Activated CD4-positive, alpha-beta T cell treated with anti-CD3 and anti-CD28 coated beads, Interleukin-2, amount 10 ng/mL, durations not matched to agents 7 days and 5 days (primary cell): ENCODE results near the gene NALF2. TPM values are rescaled to one million over a fixed set of nuclear protein-coding genes. Genes with fewer than 3 reads are reported as not detected.

Experiments used
- CTCF ChIA-PET: fragments of 350-600 bp; sonication (Branson Sonifier 250); formaldehyde crosslinking; loops from one replicate; lab custom pipeline; 2021; ENCODE audit warnings: antibody characterized with exemption; lab: Charles Lee
- POLR2A ChIA-PET: fragments of 350-600 bp; sonication (Branson Sonifier 250); formaldehyde crosslinking; loops from one replicate; lab custom pipeline; 2021; ENCODE audit warnings: antibody characterized with exemption; lab: Charles Lee
- DNase-seq: peaks from one replicate; pipeline ENCODE4 v3.0.0-alpha.2; 2020
- H3K27ac Mint-ChIP-seq: one replicate; pipeline ENCODE4 v1.8.0; 2021; ENCODE audit warnings: mild to moderate bottlenecking, moderate library complexity, mixed read lengths
- H3K27me3 Mint-ChIP-seq: one replicate; pipeline ENCODE4 v1.8.0; 2021; ENCODE audit warnings: mixed read lengths
- H3K36me3 Mint-ChIP-seq: one replicate; pipeline ENCODE4 v1.8.0; 2021; ENCODE audit warnings: low read depth, mixed read lengths
- H3K4me1 Mint-ChIP-seq: one replicate; pipeline ENCODE4 v1.8.0; 2021; ENCODE audit warnings: mixed read lengths
- H3K4me3 Mint-ChIP-seq: one replicate; pipeline ENCODE4 v1.8.0; 2021; ENCODE audit warnings: mild to moderate bottlenecking, moderate library complexity, mixed read lengths
- H3K9me3 Mint-ChIP-seq: one replicate; pipeline ENCODE4 v1.8.0; 2021; ENCODE audit warnings: mixed read lengths
- total RNA-seq, 2 experiments: library from RNA; stranded (reverse); gene quantifications; one replicate each; pipeline ENCODE4 v1.2.3, GENCODE V29; 2021

The NALF2 gene
- total RNA-seq = under 1 TPM; 0.15 to 0.19 TPM

DNA sequence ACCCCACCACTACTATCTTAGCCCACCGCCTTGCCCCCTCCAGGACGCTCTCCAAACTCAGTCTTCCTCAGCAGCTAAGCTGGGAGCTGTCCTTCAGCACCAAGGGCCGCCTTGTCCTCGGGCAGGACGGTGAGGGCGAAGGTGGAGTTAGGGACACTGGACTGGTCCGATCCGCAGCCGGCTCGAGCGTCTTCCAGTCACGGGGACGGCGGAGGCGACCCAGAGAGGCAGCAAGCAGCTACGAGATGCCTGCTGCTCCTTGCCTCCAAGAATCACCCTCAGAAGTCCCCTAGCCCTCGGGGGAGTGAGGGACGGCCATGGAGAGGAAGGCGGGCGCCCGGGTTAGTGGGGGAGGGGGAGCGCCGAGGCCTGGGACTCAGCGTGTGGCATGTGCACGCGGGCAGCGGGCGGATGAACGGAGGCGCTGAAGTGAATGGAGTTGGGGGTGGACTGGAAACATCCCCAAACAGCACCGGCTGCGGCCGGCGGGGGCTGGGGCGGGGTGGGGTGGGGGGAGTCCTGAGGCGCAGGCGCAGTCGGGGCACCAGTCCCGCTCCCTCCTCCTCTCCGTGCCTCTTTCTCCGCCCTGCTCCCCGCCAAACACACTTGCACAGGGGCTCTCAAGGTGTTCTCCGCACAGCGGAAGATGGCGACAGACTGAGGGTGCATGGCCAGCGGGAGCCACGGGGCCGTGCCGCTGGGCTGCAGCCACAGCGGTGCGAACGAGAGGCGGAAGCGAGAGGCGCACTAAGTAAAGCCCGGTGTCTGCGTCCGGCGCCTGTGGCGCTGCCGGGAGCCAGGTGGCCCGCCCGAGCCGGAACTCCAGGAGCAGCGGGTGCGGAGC lies at the start of gene NALF2:
NALF2 (plus strand) TSS at position 545 of the 844 bp plus-strand sequence. CDS start 957 bp downstream, outside the sequence.
- Mint-ChIP-seq H3K4me1 (no peaks in the 10 kb centered on the region), H3K9me3 (no peaks in the 10 kb centered on the region), H3K27me3 (peaks cover 26% of the 10 kb centered on the region), H3K27ac (no peak within 1 kb of the TSS), H3K4me3 (peak within 1 kb of the TSS; percentile 48), H3K36me3 (no peaks in the 10 kb centered on the region)
- peak; percentile 22 for DNase-seq
- ChIA-PET CTCF (no interaction called here), POLR2A (no interaction called here)

GRCh38 chrX:69457756-69458155 lies 46.4 kb upstream of the NALF2 start:
- POLR2A ChIA-PET = no interaction called here
- Mint-ChIP-seq H3K27ac (no peak overlapping the region), H3K27me3 (no peaks in the 10 kb centered on the region), H3K9me3 (no peaks in the 10 kb centered on the region), H3K36me3 (no peaks in the 10 kb centered on the region), H3K4me3 (no peak overlapping the region), H3K4me1 (no peaks in the 10 kb centered on the region)
- CTCF ChIA-PET = no interaction called here
- no peak for DNase-seq

DNA sequence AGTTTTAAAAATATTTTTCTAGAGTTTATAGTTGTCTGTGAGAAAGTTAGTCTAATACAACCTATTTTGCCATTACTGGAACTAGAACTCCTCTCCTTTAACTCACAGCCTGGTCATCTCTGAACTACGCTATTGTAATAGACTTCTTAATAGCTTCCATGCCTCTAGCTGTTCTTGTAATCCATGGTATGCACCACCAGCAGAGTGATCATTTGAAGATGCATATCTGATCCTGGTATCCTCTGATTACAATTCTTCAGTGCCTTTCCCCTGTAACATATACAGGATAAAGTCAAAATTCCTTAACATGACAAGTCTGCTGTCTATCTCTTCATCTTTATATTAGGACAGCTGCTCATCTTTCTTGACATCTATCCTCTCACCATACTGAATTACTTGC lies 37.6 kb upstream of the NALF2 start:
- H3K36me3 Mint-ChIP-seq = no peaks in the 10 kb centered on the region
- no peak overlapping the region for H3K4me3 Mint-ChIP-seq
- no peaks in the 10 kb centered on the region for H3K4me1 Mint-ChIP-seq
- H3K27me3 Mint-ChIP-seq = no peaks in the 10 kb centered on the region
- ChIA-PET POLR2A (no interaction called here), CTCF (no interaction called here)
- no peak overlapping the region for H3K27ac Mint-ChIP-seq
- DNase-seq = no peak
- H3K9me3 Mint-ChIP-seq = no peaks in the 10 kb centered on the region

DNA sequence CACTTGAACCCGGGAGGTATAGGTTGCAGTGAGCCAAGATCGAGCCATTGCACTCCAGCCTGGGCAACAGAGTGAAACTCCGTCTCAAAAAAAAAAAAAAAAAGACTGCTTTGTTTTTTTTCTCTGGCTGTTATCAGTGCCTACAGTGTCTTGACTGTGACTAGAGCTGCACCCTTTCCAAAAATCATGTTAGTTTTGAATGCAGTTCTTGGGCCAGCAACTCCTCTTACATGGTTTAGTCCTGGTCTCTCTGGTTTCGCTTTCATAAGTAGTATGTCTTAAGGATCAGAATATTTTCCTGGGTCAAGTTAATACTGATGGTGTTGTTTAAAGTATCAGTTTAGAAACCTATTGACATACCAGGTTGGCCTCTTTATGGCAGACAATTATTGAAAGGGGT lies 34.2 kb upstream of the NALF2 start:
- Mint-ChIP-seq H3K27ac (no peak overlapping the region), H3K4me1 (no peaks in the 10 kb centered on the region), H3K36me3 (no peaks in the 10 kb centered on the region), H3K27me3 (peaks cover 2% of the 10 kb centered on the region), H3K4me3 (no peak overlapping the region), H3K9me3 (no peaks in the 10 kb centered on the region)
- CTCF ChIA-PET = interaction anchor here (0.6 kb wide), 1 partner anchor 342 kb away, joined by 4 read pairs; no protein-coding TSS in a partner anchor
- POLR2A ChIA-PET = no interaction called here
- no peak for DNase-seq

DNA sequence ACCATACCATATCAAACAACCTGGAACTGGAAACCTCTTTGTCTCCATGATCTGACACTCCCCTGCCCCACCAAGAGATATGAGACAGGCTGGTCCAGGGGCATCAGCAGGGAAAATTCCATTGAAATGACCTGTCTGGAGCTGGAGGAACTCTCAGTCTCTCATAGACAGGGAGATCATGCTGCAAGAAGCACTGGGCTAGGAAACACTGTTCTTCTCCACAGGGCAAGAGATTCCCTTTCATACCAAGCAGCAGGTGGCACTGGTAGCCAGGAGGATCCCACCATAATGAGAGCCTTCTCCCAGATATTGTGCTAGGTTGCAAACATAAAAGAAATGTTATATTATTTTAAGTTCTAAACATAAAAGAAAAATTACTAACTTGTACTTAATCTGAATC lies 14.5 kb upstream of the NALF2 start:
- Mint-ChIP-seq H3K36me3 (no peaks in the 10 kb centered on the region), H3K27ac (no peak overlapping the region), H3K27me3 (no peaks in the 10 kb centered on the region), H3K9me3 (no peaks in the 10 kb centered on the region), H3K4me3 (no peak overlapping the region), H3K4me1 (no peaks in the 10 kb centered on the region)
- no peak for DNase-seq
- ChIA-PET CTCF (no interaction called here), POLR2A (no interaction called here)

DNA sequence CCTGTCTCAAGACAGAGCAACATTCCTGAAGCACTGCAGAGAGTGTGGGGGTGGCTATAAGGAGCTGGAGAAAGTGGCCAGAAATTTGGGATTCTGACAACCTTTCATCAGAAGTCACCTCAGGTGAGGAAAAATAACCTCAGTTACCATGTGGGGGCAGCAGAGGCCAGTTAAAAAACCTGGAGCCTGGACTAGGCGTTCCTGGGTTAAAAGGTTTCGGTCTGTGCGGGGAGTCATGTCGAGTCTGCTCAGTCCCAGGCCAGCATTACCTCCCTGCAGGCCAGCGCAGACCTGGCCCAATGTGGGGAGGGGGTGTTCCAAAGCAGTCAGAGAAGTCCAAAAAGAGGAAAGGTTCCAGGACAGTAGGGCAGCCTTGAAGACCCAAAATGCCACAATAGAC lies 10.9 kb upstream of the NALF2 start:
- Mint-ChIP-seq H3K4me3 (no peak overlapping the region), H3K27me3 (peaks cover 1% of the 10 kb centered on the region), H3K9me3 (no peaks in the 10 kb centered on the region), H3K4me1 (no peaks in the 10 kb centered on the region), H3K27ac (no peak overlapping the region), H3K36me3 (no peaks in the 10 kb centered on the region)
- ChIA-PET POLR2A (no interaction called here), CTCF (no interaction called here)
- peak; percentile 31 for DNase-seq

DNA sequence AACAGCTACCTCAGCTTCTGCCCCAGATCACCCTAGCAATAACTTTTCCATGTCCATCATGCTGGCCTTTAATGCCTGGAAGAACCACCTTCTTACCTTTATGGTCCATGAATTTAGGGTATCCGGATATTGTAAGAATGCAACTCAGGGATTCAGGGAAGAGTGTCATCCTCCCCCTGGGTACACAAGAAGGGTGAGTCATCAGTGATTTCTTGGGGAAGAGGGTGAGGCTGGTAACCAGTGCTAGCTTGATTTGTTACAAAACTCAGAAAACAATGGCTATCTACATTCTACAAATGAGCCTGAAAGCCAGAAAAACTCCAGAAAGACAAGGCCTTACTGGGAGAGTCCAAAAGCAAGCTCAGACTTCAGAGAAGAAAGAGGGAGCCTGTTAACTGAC lies 10.4 kb upstream of the NALF2 start:
- CTCF ChIA-PET = no interaction called here
- Mint-ChIP-seq H3K4me1 (no peaks in the 10 kb centered on the region), H3K4me3 (no peak overlapping the region), H3K27me3 (peaks cover 1% of the 10 kb centered on the region), H3K9me3 (no peaks in the 10 kb centered on the region), H3K36me3 (no peaks in the 10 kb centered on the region), H3K27ac (no peak overlapping the region)
- no peak for DNase-seq
- POLR2A ChIA-PET = no interaction called here

DNA sequence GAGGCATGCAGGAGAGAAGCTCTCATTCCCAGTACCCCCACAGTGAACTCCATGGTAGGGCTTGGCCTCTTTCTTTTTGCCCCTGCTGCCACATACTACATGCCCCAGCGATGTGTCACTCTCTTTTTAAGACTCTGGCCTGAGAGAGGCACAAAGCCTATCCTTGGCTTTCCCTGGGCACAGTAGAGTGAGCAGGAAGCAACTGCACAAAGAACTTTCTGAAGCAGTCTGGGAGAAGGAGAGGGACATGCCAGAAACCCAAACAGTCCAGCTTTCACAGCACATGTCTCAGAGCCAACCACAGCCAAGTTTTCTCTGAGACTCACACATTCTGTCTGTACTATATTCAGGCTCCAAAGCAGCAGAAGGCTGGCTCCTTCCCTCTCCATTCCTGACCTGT lies 7.9 kb upstream of the NALF2 start:
- DNase-seq = no peak
- H3K27ac Mint-ChIP-seq = no peak overlapping the region
- peaks cover 1% of the 10 kb centered on the region for H3K27me3 Mint-ChIP-seq
- ChIA-PET CTCF (no interaction called here), POLR2A (no interaction called here)
- H3K4me3 Mint-ChIP-seq = no peak overlapping the region
- no peaks in the 10 kb centered on the region for H3K9me3 Mint-ChIP-seq
- no peaks in the 10 kb centered on the region for H3K36me3 Mint-ChIP-seq
- no peaks in the 10 kb centered on the region for H3K4me1 Mint-ChIP-seq

GRCh38 chrX:69501429-69501828 lies 2.7 kb upstream of the NALF2 start:
- Mint-ChIP-seq H3K4me1 (no peaks in the 10 kb centered on the region), H3K4me3 (no peak overlapping the region), H3K36me3 (no peaks in the 10 kb centered on the region), H3K27ac (no peak overlapping the region), H3K9me3 (no peaks in the 10 kb centered on the region), H3K27me3 (peaks cover 10% of the 10 kb centered on the region)
- CTCF ChIA-PET = no interaction called here
- POLR2A ChIA-PET = no interaction called here
- DNase-seq = no peak

GRCh38 chrX:69503228-69503781 lies 821 bp upstream of the NALF2 start:
- Mint-ChIP-seq H3K4me3 (no peak overlapping the region), H3K36me3 (no peaks in the 10 kb centered on the region), H3K27ac (no peak overlapping the region), H3K27me3 (peaks cover 23% of the 10 kb centered on the region), H3K4me1 (no peaks in the 10 kb centered on the region), H3K9me3 (no peaks in the 10 kb centered on the region)
- POLR2A ChIA-PET = no interaction called here
- CTCF ChIA-PET = no interaction called here
- DNase-seq = peak; percentile 6

GRCh38 chrX:69504626-69505612 lies 793 bp downstream of the NALF2 start:
- H3K36me3 Mint-ChIP-seq = no peaks in the 10 kb centered on the region
- CTCF ChIA-PET = no interaction called here
- H3K4me1 Mint-ChIP-seq = no peaks in the 10 kb centered on the region
- DNase-seq = no peak
- H3K4me3 Mint-ChIP-seq = no peak overlapping the region
- peaks cover 26% of the 10 kb centered on the region for H3K27me3 Mint-ChIP-seq
- POLR2A ChIA-PET = no interaction called here
- H3K27ac Mint-ChIP-seq = no peak overlapping the region
- no peaks in the 10 kb centered on the region for H3K9me3 Mint-ChIP-seq

GRCh38 chrX:69505772-69506616 lies 1.9 kb downstream of the NALF2 start:
- Mint-ChIP-seq H3K36me3 (no peaks in the 10 kb centered on the region), H3K9me3 (no peaks in the 10 kb centered on the region), H3K27me3 (peaks cover 26% of the 10 kb centered on the region), H3K4me3 (no peak overlapping the region), H3K27ac (no peak overlapping the region), H3K4me1 (no peaks in the 10 kb centered on the region)
- CTCF ChIA-PET = no interaction called here
- DNase-seq = no peak
- POLR2A ChIA-PET = no interaction called here
